Stimulated activated naive B cell treated with anti-CD40 and anti-IgM and Interleukin-4, amounts not matched to agents 10 μg/mL and 1 μg/mL and 100 μg/mL, for 72 hours (primary cell): ENCODE data around the gene PCYT1A.
"Not testable (repeated sequence)": the region's sequence is repeated elsewhere in the genome, so short reads cannot be mapped to it uniquely, and the experiment has no call there.

Experiments used
- ATAC-seq, 2 donors: fragments of 150-1000 bp; cut with Tn5 transposase; replicated peaks; 2 replicates each; pipeline ENCODE4 v1.10.0; 2021; ENCODE audit warnings: moderate library complexity in 1 of 2
- DNase-seq: peaks from one replicate; pipeline ENCODE4 v3.0.0; 2021
- H3K27ac Mint-ChIP-seq: one replicate; pipeline ENCODE4 v1.8.0; 2022; ENCODE audit warnings: mild to moderate bottlenecking, mixed read lengths
- H3K27me3 Mint-ChIP-seq, 2 donors: one replicate each; pipeline ENCODE4 v1.8.0; 2022; ENCODE audit warnings: mixed read lengths in 2 of 2
- H3K36me3 Mint-ChIP-seq, 2 donors: one replicate each; pipeline ENCODE4 v1.8.0; 2022; ENCODE audit warnings: mixed read lengths in 2 of 2, mild to moderate bottlenecking in 1 of 2
- H3K4me1 Mint-ChIP-seq, 2 donors: one replicate each; pipeline ENCODE4 v1.8.0; 2022; ENCODE audit warnings: mixed read lengths in 2 of 2, mild to moderate bottlenecking in 1 of 2
- H3K4me3 Mint-ChIP-seq, 2 donors: one replicate each; pipeline ENCODE4 v1.8.0; 2022; ENCODE audit warnings: mild to moderate bottlenecking in 2 of 2, mixed read lengths in 2 of 2, moderate library complexity in 1 of 2
- H3K9me3 Mint-ChIP-seq, 2 donors: one replicate each; pipeline ENCODE4 v1.8.0; 2022; ENCODE audit warnings: mixed read lengths in 2 of 2, mild to moderate bottlenecking in 1 of 2

PCYT1A gene

GRCh38 chr3:196272826-196273225 is 14.7 kb downstream of the PCYT1A start:
- DNase-seq (no peak), ATAC-seq (no peak)
- Mint-ChIP-seq H3K4me1 (peaks cover 16 to 35% of the 10 kb centered on the region in 2 donors), H3K9me3 (no peaks in the 10 kb centered on the region), H3K4me3 (no peak overlapping the region), H3K27me3 (no peaks in the 10 kb centered on the region), H3K36me3 (peaks cover 22 to 40% of the 10 kb centered on the region in 2 donors), H3K27ac (no peak overlapping the region)

- H3K27me3 Mint-ChIP-seq: no peaks in the 10 kb centered on the region
Observed at GRCh38 chr3:196270499-196270898, 17.0 kb downstream of the PCYT1A start.

GRCh38 chr3:196268284-196269163 is 19.0 kb downstream of the PCYT1A start:
- peak; percentile 51 to 68 for ATAC-seq
- H3K27me3 Mint-ChIP-seq: no peaks in the 10 kb centered on the region
- no peak overlapping the region for H3K4me3 Mint-ChIP-seq
- H3K36me3 Mint-ChIP-seq: peaks cover 32 to 37% of the 10 kb centered on the region in 2 donors
- peaks cover 9 to 23% of the 10 kb centered on the region in 2 donors for H3K4me1 Mint-ChIP-seq
- no peak for DNase-seq
- H3K27ac Mint-ChIP-seq: peak overlapping the region; percentile 47
- H3K9me3 Mint-ChIP-seq: no peaks in the 10 kb centered on the region

More at GRCh38 chr3:196270499-196270898, 17.0 kb downstream of the PCYT1A start:
- Mint-ChIP-seq H3K4me1 (peaks cover 16 to 35% of the 10 kb centered on the region in 2 donors), H3K9me3 (no peaks in the 10 kb centered on the region), H3K27ac (no peak overlapping the region), H3K36me3 (peaks cover 27 to 35% of the 10 kb centered on the region in 2 donors), H3K4me3 (no peak overlapping the region)
- DNase-seq (no peak), ATAC-seq (no peak)

GRCh38 chr3:196263819-196264218 is 23.7 kb downstream of the PCYT1A start:
- ATAC-seq: no peak
- DNase-seq: no peak
- Mint-ChIP-seq H3K4me3 (no peak overlapping the region), H3K27ac (no peak overlapping the region), H3K9me3 (peaks cover 0 to 2% of the 10 kb centered on the region in 2 donors), H3K4me1 (no peaks in the 10 kb centered on the region), H3K27me3 (no peaks in the 10 kb centered on the region), H3K36me3 (peaks cover 23 to 40% of the 10 kb centered on the region in 2 donors)

- peaks cover 0 to 2% of the 10 kb centered on the region in 2 donors for H3K9me3 Mint-ChIP-seq
- no peak overlapping the region for H3K4me3 Mint-ChIP-seq
- H3K27me3 Mint-ChIP-seq: no peaks in the 10 kb centered on the region
- H3K4me1 Mint-ChIP-seq: no peaks in the 10 kb centered on the region
- DNase-seq: no peak
- H3K36me3 Mint-ChIP-seq: peaks cover 22 to 48% of the 10 kb centered on the region in 2 donors
- no peak for ATAC-seq
- H3K27ac Mint-ChIP-seq: no peak overlapping the region
Observed at GRCh38 chr3:196260784-196261183, 26.7 kb downstream of the PCYT1A start.

GRCh38 chr3:196255776-196256175 is 31.8 kb downstream of the PCYT1A start:
- H3K4me3 Mint-ChIP-seq: no peak overlapping the region
- H3K9me3 Mint-ChIP-seq: peaks cover 0 to under 1% of the 10 kb centered on the region in 2 donors
- no peaks in the 10 kb centered on the region for H3K27me3 Mint-ChIP-seq
- ATAC-seq (no peak), DNase-seq (no peak)
- H3K27ac Mint-ChIP-seq: no peak overlapping the region
- peaks cover 17 to 29% of the 10 kb centered on the region in 2 donors for H3K36me3 Mint-ChIP-seq
- peaks cover 0 to 2% of the 10 kb centered on the region in 2 donors for H3K4me1 Mint-ChIP-seq

GRCh38 chr3:196254376-196255283 is 32.9 kb downstream of the PCYT1A start:
- DNase-seq: no peak
- no peak overlapping the region for H3K27ac Mint-ChIP-seq
- H3K9me3 Mint-ChIP-seq: no peaks in the 10 kb centered on the region
- H3K36me3 Mint-ChIP-seq: peaks cover 16 to 26% of the 10 kb centered on the region in 2 donors
- no peaks in the 10 kb centered on the region for H3K27me3 Mint-ChIP-seq
- H3K4me1 Mint-ChIP-seq: peaks cover 0 to 2% of the 10 kb centered on the region in 2 donors
- no peak overlapping the region for H3K4me3 Mint-ChIP-seq
- no peak for ATAC-seq

- Mint-ChIP-seq H3K4me1 (peaks cover 0 to 2% of the 10 kb centered on the region in 2 donors), H3K9me3 (no peaks in the 10 kb centered on the region), H3K27ac (no peak overlapping the region), H3K36me3 (peaks cover 16 to 21% of the 10 kb centered on the region in 2 donors), H3K27me3 (no peaks in the 10 kb centered on the region), H3K4me3 (no peak overlapping the region)
- DNase-seq (no peak), ATAC-seq (no peak)
Observed at GRCh38 chr3:196251918-196252317, 35.6 kb downstream of the PCYT1A start.

GRCh38 chr3:196246612-196247308 is 40.8 kb downstream of the PCYT1A start:
- H3K36me3 Mint-ChIP-seq: peaks cover 16 to 26% of the 10 kb centered on the region in 2 donors

GRCh38 chr3:196244166-196244565 is 43.4 kb downstream of the PCYT1A start:
- peaks cover 22 to 35% of the 10 kb centered on the region in 2 donors for H3K36me3 Mint-ChIP-seq
- H3K27ac Mint-ChIP-seq, H3K27me3 Mint-ChIP-seq, ATAC-seq, H3K4me3 Mint-ChIP-seq, DNase-seq, H3K4me1 Mint-ChIP-seq, H3K9me3 Mint-ChIP-seq: not testable (repeated sequence)

More at GRCh38 chr3:196246612-196247308, 40.8 kb downstream of the PCYT1A start:
- H3K9me3 Mint-ChIP-seq: no peaks in the 10 kb centered on the region
- H3K4me1 Mint-ChIP-seq: no peaks in the 10 kb centered on the region
- no peak for DNase-seq
- H3K27ac Mint-ChIP-seq: peak overlapping the region; percentile 25
- no peak for ATAC-seq
- no peaks in the 10 kb centered on the region for H3K27me3 Mint-ChIP-seq
- no peak overlapping the region for H3K4me3 Mint-ChIP-seq

GRCh38 chr3:196241704-196242103 is 45.8 kb downstream of the PCYT1A start:
- Mint-ChIP-seq H3K4me1 (peaks cover 3 to 4% of the 10 kb centered on the region in 2 donors), H3K9me3 (no peaks in the 10 kb centered on the region), H3K27me3 (no peaks in the 10 kb centered on the region), H3K36me3 (peaks cover 26 to 50% of the 10 kb centered on the region in 2 donors), H3K4me3 (no peak overlapping the region), H3K27ac (no peak overlapping the region)
- no peak for DNase-seq
- no peak for ATAC-seq

GRCh38 chr3:196240424-196240823 is 47.1 kb downstream of the PCYT1A start:
- no peak for DNase-seq
- no peaks in the 10 kb centered on the region for H3K27me3 Mint-ChIP-seq
- no peak overlapping the region for H3K27ac Mint-ChIP-seq
- no peaks in the 10 kb centered on the region for H3K9me3 Mint-ChIP-seq
- H3K4me3 Mint-ChIP-seq: no peak overlapping the region
- H3K4me1 Mint-ChIP-seq: peaks cover 3 to 4% of the 10 kb centered on the region in 2 donors
- H3K36me3 Mint-ChIP-seq: peaks cover 22 to 53% of the 10 kb centered on the region in 2 donors
- ATAC-seq: no peak

- H3K4me1 Mint-ChIP-seq: peaks cover 3 to 4% of the 10 kb centered on the region in 2 donors
- DNase-seq: no peak
- H3K9me3 Mint-ChIP-seq: no peaks in the 10 kb centered on the region
- peaks cover 14 to 48% of the 10 kb centered on the region in 2 donors for H3K36me3 Mint-ChIP-seq
- H3K4me3 Mint-ChIP-seq: no peak overlapping the region
- H3K27ac Mint-ChIP-seq: peak overlapping the region; percentile 70
- H3K27me3 Mint-ChIP-seq: no peaks in the 10 kb centered on the region
- ATAC-seq: no peak
Observed at GRCh38 chr3:196238612-196239560, 48.6 kb downstream of the PCYT1A start.
